SIG-M5 (cell line): ENCODE results near the gene HYKK.
"Not testable (repeated sequence)": the region's sequence is repeated elsewhere in the genome, so short reads cannot be mapped to it uniquely, and the experiment has no call there.

ENCODE experiments used
- DNase-seq: peaks from one replicate; lab custom pipeline; 2025; lab: John Stamatoyannopoulos, UW

The HYKK gene

GRCh38 chr15:78540141-78540870, 32.9 kb downstream of the HYKK start, which contains the start of gene PSMA4:
TSS of gene PSMA4 (plus strand) at chr15:78540444. CDS start at chr15:78541928, 1,484 bp downstream.
- DNase-seq: no peak

- DNase-seq: no peak
Observed at GRCh38 chr15:78540871-78541743, 33.7 kb downstream of the HYKK start.

GRCh38 chr15:78541744-78542034, 34.3 kb downstream of the HYKK start:
- DNase-seq: no peak

GRCh38 chr15:78542647-78543046, 35.3 kb downstream of the HYKK start:
- no peak for DNase-seq

- DNase-seq: no peak
Observed at GRCh38 chr15:78550194-78550593, 42.8 kb downstream of the HYKK start.

- DNase-seq: no peak
Observed at GRCh38 chr15:78550815-78551214, 43.4 kb downstream of the HYKK start.

- no peak for DNase-seq
Observed at GRCh38 chr15:78551902-78552301, 44.5 kb downstream of the HYKK start.

- DNase-seq: no peak
Observed at GRCh38 chr15:78552597-78552996, 45.2 kb downstream of the HYKK start.

GRCh38 chr15:78560201-78560600, 52.8 kb downstream of the HYKK start:
- not testable (repeated sequence) for DNase-seq

- no peak for DNase-seq
Observed at GRCh38 chr15:78561490-78561889, 54.1 kb downstream of the HYKK start.

GRCh38 chr15:78563092-78563491, 55.7 kb downstream of the HYKK start:
- DNase-seq: no peak

- no peak for DNase-seq
Observed at GRCh38 chr15:78564743-78565096, 57.3 kb downstream of the HYKK start.

GRCh38 chr15:78565097-78565950, 57.9 kb downstream of the HYKK start, which contains the start of gene CHRNA5:
TSS of gene CHRNA5 (plus strand) at chr15:78565520. CDS start at chr15:78565720, 200 bp downstream.
- DNase-seq: no peak

GRCh38 chr15:78565951-78566774, 58.8 kb downstream of the HYKK start:
- no peak for DNase-seq

GRCh38 chr15:78567531-78567930, 60.2 kb downstream of the HYKK start:
- DNase-seq: no peak

- DNase-seq: no peak
Observed at GRCh38 chr15:78570710-78571109, 63.3 kb downstream of the HYKK start.

GRCh38 chr15:78571382-78571781, 64.0 kb downstream of the HYKK start:
- DNase-seq: no peak

GRCh38 chr15:78573416-78573815, 66.0 kb downstream of the HYKK start:
- DNase-seq: no peak

- no peak for DNase-seq
Observed at GRCh38 chr15:78574944-78575343, 67.6 kb downstream of the HYKK start.
